Measurements from ENCODE around the gene PRR30.

PRR30 gene

GRCh38 chr2:27097341-27097740 is 41.9 kb downstream of the PRR30 start:
- DNase-seq (ENCODE audit: low spot score), result no peak

- no peak for DNase-seq (ENCODE audit: low spot score)
These were observed 42.4 kb downstream of the PRR30 start for GRCh38 chr2:27096748-27097297.

- no peak for DNase-seq (ENCODE audit: low spot score)
These were observed 43.2 kb downstream of the PRR30 start for GRCh38 chr2:27095745-27096651.

DNA sequence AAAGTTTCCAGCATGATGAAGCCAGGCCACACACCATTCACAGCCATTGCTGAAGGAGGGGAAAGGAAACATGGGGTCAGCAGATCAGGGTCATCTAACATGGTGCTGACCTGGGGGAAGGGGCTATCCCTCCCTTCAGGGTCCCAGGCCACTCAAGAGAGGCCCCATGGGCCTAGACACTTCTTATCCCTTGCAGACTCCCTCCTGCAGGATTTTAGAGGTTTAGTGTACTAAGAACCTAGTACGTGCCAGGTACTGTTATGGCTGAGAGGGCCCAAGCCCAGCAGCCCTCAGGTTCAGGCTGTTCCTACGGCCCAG is 43.8 kb downstream of the PRR30 start:
- DNase-seq (ENCODE audit: low spot score), result no peak

DNA sequence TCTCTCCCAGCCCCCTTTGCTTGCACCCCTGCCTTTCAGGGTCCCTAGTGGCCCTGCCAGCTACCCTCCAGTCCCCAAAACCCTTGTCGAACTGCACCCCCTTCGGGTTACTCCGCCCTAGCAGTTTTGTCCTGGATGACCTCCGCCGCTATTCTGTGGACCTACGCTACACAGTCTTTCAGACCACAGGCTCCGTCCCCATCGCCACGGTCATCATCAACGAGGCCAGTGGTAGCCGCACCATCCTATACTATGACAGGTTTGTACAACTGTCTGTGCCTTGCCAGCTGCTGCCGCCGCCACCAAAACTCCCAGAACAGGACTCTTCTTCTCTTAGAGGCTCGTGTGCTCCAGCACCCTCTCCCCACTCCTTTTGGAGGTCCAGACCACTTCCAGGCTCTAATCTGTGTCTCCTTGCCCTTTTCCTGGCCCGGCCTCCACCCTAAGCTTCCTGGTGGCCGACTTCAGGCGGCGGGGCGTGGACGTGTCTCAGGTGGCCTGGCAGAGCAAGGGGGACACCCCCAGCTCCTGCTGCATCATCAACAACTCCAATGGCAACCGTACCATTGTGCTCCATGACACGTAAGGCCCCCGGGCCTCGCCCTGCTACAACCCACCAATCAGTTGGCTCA is 44.7 kb downstream of the PRR30 start:
- no peak for DNase-seq (ENCODE audit: low spot score)

GRCh38 chr2:27093430-27094352 is 45.5 kb downstream of the PRR30 start:
- no peak for DNase-seq (ENCODE audit: low spot score)

DNA sequence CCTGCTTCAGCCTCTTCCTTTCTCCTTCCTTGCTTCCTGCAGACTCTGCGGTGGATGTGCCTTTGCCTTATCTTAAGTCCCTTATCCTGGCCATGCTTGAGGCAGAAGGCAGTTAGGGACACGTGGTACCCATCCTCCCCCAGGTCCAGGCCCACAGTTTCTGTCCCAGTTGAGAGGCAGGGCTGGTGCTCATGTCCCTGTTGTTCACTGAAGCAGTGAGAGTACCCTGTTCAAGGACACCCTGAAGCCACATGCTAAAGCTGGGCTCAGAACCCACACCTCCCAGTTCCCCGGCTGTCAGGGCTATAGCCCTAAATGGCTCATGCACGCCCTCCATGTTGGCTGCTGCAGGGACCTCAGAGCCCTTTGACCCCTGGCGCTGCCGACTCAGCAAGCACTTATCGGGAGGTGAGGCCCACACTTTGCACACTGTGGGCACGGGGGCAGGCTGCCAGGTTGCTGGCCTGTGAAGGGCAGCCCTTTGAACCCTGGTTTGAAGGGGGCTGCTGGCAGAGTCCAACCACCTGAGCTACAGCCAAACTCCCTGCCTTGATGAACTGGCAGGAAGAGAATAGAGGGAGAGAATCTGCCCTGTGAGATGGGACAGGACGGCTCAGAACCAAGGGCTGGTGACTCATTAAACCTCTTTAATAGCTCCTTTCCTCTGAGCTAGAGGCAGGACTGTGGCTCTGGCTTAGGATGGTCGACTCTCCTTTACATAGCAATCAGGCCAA is 46.3 kb downstream of the PRR30 start:
- no peak for DNase-seq (ENCODE audit: low spot score)

- no peak for DNase-seq (ENCODE audit: low spot score)
These were observed 47.2 kb downstream of the PRR30 start for GRCh38 chr2:27091746-27092695.

DNA sequence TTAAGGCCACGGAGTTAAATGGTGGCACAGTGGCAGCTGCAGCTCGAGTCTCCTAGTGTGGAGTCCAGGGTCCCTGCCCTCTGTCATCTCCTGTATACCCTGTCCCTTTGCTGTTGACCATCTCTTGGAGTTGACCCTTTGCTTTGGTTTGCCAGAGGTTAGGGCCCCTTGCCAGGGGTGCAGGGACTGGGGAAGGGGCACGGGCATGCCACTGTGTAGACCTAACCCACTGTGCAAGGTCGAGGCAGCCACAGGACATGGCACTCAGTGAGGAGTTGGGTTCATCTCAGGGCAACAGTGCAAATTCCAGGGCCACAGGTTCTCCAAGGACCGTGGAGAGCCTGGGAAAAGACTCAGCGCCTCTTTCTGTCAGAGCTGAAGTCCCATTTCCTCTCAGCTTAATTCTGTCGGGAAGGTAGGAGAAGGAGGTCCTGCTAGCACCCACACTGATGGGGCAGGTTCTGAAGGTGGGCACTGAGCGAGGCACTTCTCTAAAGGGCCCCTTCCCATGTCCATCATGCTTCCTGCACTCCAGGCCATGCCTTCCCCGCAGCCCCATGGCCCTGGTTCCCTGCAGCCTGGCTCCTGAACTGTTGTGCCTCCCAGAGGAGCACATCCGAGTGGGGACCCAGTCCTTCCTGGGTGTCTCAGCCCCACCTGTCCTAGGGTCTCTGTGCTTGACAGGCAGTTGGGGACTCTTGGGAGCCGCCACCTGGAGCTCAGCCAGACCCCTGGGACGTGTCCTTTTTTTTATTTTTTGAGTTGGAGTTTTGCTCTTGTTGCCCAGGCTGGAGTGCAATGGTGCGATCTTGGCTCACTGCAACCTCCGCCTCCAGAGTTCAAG is 49.9 kb downstream of the PRR30 start:
- DNase-seq (ENCODE audit: low spot score), result no peak

GRCh38 chr2:27088634-27089033 is 50.6 kb downstream of the PRR30 start:
- DNase-seq (ENCODE audit: low spot score), result no peak

DNA sequence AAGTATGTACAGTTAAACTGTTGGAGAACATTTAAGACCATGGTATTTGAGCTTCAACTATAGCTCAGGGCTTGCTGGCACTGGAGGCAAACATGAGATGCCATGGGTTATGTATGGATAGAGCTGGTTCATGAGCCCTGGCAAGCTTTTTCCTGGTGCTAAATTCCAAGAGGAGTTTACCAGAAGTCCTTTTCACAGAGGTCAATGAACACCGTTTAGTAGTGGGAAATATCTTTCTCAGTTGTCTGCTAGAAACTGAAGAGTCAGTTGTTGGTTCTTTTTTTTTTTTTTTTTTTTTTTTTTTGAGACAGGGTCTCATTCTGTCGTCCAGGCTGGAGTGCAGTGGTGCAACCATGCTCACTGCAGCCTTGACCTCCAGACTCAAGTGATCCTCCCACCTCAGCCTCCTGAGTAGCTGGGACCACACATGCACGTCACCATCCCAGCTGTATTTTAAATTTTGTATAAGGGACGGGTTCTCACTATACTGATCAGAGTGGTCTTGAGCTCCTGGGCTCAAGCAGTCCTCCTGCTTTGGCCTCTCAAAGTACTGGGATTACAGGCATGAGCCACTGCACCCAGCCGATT is 51.3 kb downstream of the PRR30 start:
- no peak for DNase-seq (ENCODE audit: low spot score)
